Activated naive CD8-positive, alpha-beta T cell treated with anti-CD3 and anti-CD28 coated beads, Interleukin-2, amount 10 ng/mL, durations not matched to agents 7 days and 5 days (primary cell): ENCODE data around the gene KMT2D. TPM values are rescaled to one million over a fixed set of nuclear protein-coding genes. Genes with fewer than 3 reads are reported as not detected.

ENCODE experiments used
- ATAC-seq: fragments of 150-1000 bp; cut with Tn5 transposase; one replicate; pipeline ENCODE4 v1.10.0; 2021; ENCODE audit warnings: low read depth, moderate library complexity
- POLR2A ChIA-PET: fragments of 350-600 bp; sonication (Branson Sonifier 250); formaldehyde crosslinking; loops from one replicate; lab custom pipeline; 2021; ENCODE audit warnings: antibody characterized with exemption; lab: Charles Lee
- DNase-seq: peaks from one replicate; pipeline ENCODE4 v3.0.0; 2021
- H3K27ac Mint-ChIP-seq: one replicate; pipeline ENCODE4 v1.8.0; 2022; ENCODE audit warnings: mild to moderate bottlenecking, mixed read lengths
- H3K27me3 Mint-ChIP-seq: one replicate; pipeline ENCODE4 v1.8.0; 2022; ENCODE audit warnings: mild to moderate bottlenecking, moderate library complexity, mixed read lengths
- H3K36me3 Mint-ChIP-seq: one replicate; pipeline ENCODE4 v1.8.0; 2021; ENCODE audit warnings: mild to moderate bottlenecking, mixed read lengths
- H3K4me1 Mint-ChIP-seq: one replicate; pipeline ENCODE4 v1.8.0; 2021; ENCODE audit warnings: mixed read lengths
- H3K4me3 Mint-ChIP-seq: one replicate; pipeline ENCODE4 v1.8.0; 2022; ENCODE audit warnings: mild to moderate bottlenecking, moderate library complexity, mixed read lengths
- H3K9me3 Mint-ChIP-seq: one replicate; pipeline ENCODE4 v1.8.0; 2021; ENCODE audit warnings: mixed read lengths
- total RNA-seq, 2 experiments: library from RNA; stranded (reverse); gene quantifications; one replicate each; pipeline ENCODE4 v1.2.3, GENCODE V29; 2021

Gene KMT2D
- total RNA-seq, 2 experiments from 2014 or later, result 123 to 129 TPM

GRCh38 chr12:49036029-49036428 is 24.6 kb downstream of the KMT2D start:
- ATAC-seq (no peak), DNase-seq (no peak)
- Mint-ChIP-seq H3K4me3 (no peak overlapping the region), H3K4me1 (no peaks in the 10 kb centered on the region), H3K27ac (no peak overlapping the region), H3K9me3 (no peaks in the 10 kb centered on the region), H3K27me3 (no peaks in the 10 kb centered on the region), H3K36me3 (peaks cover 12% of the 10 kb centered on the region)
- POLR2A ChIA-PET, result no interaction called here

- H3K36me3 Mint-ChIP-seq, result peaks cover 11% of the 10 kb centered on the region
Measured at GRCh38 chr12:49034286-49034622, 26.3 kb downstream of the KMT2D start.

DNA sequence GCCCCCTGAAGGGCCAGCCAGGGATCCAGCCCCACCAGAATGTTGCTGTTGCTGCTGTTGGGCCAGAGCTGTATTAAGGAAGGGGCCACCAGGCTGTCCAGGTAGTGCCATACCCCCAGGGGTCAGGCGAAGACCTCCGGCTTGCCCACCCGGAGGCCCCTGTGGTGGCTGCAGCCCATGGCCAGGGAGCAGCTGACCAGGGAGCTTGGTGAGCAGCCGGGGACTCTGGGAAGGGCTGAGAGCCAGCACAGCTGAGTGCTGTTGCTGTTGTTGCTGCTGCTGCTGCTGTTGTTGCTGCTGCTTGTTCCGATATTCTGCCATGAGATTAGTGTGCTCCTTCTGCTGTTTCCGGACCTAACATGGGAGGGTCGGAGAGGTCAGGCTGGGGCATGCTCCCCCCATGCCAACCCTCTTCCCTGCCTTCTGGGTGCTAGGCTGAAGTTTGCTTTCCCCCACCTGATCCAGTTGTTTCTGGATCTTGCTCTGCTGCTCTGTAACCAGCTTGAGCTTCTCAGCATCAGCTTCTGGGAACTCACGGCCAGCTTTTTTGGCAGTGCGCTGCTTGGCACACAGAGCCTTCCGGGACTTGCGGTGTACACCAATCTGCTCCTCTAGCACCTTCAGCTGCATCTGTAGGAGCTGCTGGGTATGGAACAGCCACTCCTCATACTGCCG is 26.8 kb downstream of the KMT2D start:
- Mint-ChIP-seq H3K27me3 (no peaks in the 10 kb centered on the region), H3K4me1 (no peaks in the 10 kb centered on the region), H3K4me3 (no peak overlapping the region), H3K27ac (no peak overlapping the region), H3K36me3 (peaks cover 9% of the 10 kb centered on the region), H3K9me3 (no peaks in the 10 kb centered on the region)
- POLR2A ChIA-PET, result interaction anchor here (0.8 kb wide), 1 partner anchor 11 kb away, joined by 4 read pairs; no protein-coding TSS in a partner anchor
- DNase-seq, result no peak
- no peak for ATAC-seq

More at GRCh38 chr12:49034286-49034622, 26.3 kb downstream of the KMT2D start:
- no peak for ATAC-seq
- Mint-ChIP-seq H3K4me3 (no peak overlapping the region), H3K4me1 (no peaks in the 10 kb centered on the region), H3K9me3 (no peaks in the 10 kb centered on the region), H3K27ac (no peak overlapping the region), H3K27me3 (no peaks in the 10 kb centered on the region)
- POLR2A ChIA-PET, result no interaction called here
- DNase-seq, result no peak

- no peak overlapping the region for H3K4me3 Mint-ChIP-seq
- H3K27me3 Mint-ChIP-seq, result no peaks in the 10 kb centered on the region
- H3K9me3 Mint-ChIP-seq, result no peaks in the 10 kb centered on the region
- no peak overlapping the region for H3K27ac Mint-ChIP-seq
- DNase-seq (peak; percentile 28), ATAC-seq (no peak)
- POLR2A ChIA-PET, result interaction anchor here (0.8 kb wide), 1 partner anchor 12 kb away, joined by 4 read pairs; no protein-coding TSS in a partner anchor
- peaks cover 8% of the 10 kb centered on the region for H3K36me3 Mint-ChIP-seq
- H3K4me1 Mint-ChIP-seq, result no peaks in the 10 kb centered on the region
Measured at GRCh38 chr12:49032679-49033447, 27.7 kb downstream of the KMT2D start.

DNA sequence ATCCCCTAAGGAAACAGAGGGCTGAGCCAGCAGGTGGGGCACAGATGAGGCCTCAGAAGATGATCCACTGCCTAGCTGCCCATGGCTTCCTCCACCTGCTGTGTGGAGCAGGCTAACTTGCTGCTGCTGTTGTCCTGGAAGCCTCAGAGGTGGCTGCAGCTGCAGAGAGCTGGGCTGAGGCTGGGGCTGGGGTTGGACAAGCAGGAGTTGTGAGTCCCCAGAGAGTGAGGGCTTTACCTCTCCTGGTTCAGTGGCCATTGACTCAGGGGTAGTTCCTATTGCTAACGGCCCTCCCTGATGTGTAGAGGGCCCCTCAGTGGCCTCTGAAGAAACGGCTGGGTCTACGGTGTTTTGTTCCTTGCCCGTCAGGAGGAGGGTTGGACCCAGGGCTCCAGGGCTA is 28.3 kb downstream of the KMT2D start:
- H3K4me3 Mint-ChIP-seq, result no peak overlapping the region
- peak; percentile 7 for ATAC-seq
- no peaks in the 10 kb centered on the region for H3K27me3 Mint-ChIP-seq
- no peaks in the 10 kb centered on the region for H3K4me1 Mint-ChIP-seq
- DNase-seq, result no peak
- no peak overlapping the region for H3K27ac Mint-ChIP-seq
- POLR2A ChIA-PET, result interaction anchor here (1.2 kb wide), 1 partner anchor 13 kb away, joined by 4 read pairs; no protein-coding TSS in a partner anchor
- H3K9me3 Mint-ChIP-seq, result no peaks in the 10 kb centered on the region
- H3K36me3 Mint-ChIP-seq, result peaks cover 9% of the 10 kb centered on the region

DNA sequence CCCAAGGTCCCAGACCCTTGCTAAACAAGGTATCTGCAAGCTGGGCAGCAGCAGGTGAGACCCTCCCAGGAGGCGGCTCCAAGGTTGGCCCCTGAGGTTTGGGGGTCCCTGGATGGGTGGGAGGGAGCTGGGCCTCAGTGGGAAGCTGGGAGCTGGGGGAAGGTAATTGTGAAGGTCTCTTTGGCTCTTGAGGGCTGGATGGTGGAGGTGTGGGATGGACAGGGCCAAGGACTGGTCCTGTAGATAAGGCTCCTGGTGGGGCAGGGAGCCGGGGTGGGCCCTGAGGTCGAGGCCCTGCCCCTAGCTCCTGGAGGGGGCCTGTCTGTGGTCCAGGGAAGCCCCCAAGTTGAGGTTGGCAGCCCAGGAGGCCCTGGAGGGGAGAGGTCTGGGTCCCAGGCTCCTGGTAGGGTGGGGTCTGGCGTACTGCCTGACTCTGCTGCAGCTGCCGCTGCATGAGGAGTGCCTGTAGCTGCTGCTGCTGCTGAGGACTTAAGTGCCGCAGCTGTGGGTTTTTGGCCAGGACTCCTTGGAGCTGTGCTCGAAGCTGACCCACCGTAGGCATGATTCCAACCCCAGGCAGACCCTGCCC is 28.9 kb downstream of the KMT2D start:
- Mint-ChIP-seq H3K36me3 (peaks cover 8% of the 10 kb centered on the region), H3K4me3 (no peak overlapping the region), H3K4me1 (no peaks in the 10 kb centered on the region), H3K27me3 (no peaks in the 10 kb centered on the region), H3K27ac (no peak overlapping the region), H3K9me3 (no peaks in the 10 kb centered on the region)
- no peak for DNase-seq
- POLR2A ChIA-PET, result interaction anchor here (1.2 to 1.3 kb wide), 2 partner anchors 12 kb away, joined by 3 to 4 read pairs; no protein-coding TSS in a partner anchor
- no peak for ATAC-seq

- H3K27me3 Mint-ChIP-seq, result no peaks in the 10 kb centered on the region
- no peak overlapping the region for H3K27ac Mint-ChIP-seq
- no peaks in the 10 kb centered on the region for H3K4me1 Mint-ChIP-seq
- ATAC-seq (no peak), DNase-seq (no peak)
- peaks cover 11% of the 10 kb centered on the region for H3K36me3 Mint-ChIP-seq
- H3K9me3 Mint-ChIP-seq, result no peaks in the 10 kb centered on the region
- H3K4me3 Mint-ChIP-seq, result no peak overlapping the region
- POLR2A ChIA-PET, result interaction anchor here (0.8 to 1.3 kb wide), 3 partner anchors 10 to 12 kb away, joined by 3 to 4 read pairs (median 4); no protein-coding TSS in a partner anchor
Measured at GRCh38 chr12:49030714-49031572, 29.7 kb downstream of the KMT2D start.

- POLR2A ChIA-PET, result interaction anchor here (0.8 to 1.3 kb wide), 2 partner anchors 9 to 26 kb away, joined by 3 to 4 read pairs; no protein-coding TSS in a partner anchor
- peaks cover 11% of the 10 kb centered on the region for H3K36me3 Mint-ChIP-seq
- ATAC-seq, result no peak
- H3K4me1 Mint-ChIP-seq, result no peaks in the 10 kb centered on the region
- H3K9me3 Mint-ChIP-seq, result no peaks in the 10 kb centered on the region
- no peak overlapping the region for H3K27ac Mint-ChIP-seq
- no peaks in the 10 kb centered on the region for H3K27me3 Mint-ChIP-seq
- no peak overlapping the region for H3K4me3 Mint-ChIP-seq
- no peak for DNase-seq
Measured at GRCh38 chr12:49030119-49030518, 30.5 kb downstream of the KMT2D start.

DNA sequence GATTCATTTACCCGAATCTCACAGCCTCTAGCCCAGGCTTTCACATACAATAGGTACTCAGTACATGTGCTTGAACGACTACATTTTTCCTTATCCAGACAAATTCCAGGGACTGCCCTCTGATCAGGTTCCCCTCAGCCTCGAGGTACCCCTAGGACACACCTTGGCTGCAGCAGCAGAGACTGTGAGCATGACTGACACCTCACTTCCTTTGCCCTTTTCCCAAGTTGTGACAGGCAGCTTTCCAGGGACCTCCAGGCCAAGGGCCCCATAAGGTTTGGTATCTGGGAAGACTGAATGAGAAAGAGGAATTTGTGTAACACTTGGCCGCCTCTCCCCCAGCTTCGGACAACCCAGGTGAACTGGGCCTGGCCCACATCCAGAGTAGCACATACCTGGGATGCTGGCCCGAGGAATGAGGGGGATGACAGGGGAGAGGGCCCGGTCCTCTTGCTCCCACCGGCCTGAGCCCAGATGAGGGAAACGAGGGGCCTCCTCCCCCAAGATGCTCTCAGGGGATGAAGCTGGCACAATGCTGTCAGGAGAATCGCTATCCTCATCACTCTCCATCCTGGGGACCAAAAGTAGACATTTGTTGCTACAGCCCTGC is 31.8 kb downstream of the KMT2D start:
- no peak for ATAC-seq
- no peaks in the 10 kb centered on the region for H3K4me1 Mint-ChIP-seq
- H3K9me3 Mint-ChIP-seq, result no peaks in the 10 kb centered on the region
- no peaks in the 10 kb centered on the region for H3K27me3 Mint-ChIP-seq
- POLR2A ChIA-PET, result interaction anchor here (0.8 to 1.3 kb wide), 2 partner anchors 9 to 27 kb away, joined by 3 read pairs; no protein-coding TSS in a partner anchor
- H3K4me3 Mint-ChIP-seq, result no peak overlapping the region
- no peak overlapping the region for H3K27ac Mint-ChIP-seq
- H3K36me3 Mint-ChIP-seq, result peaks cover 12% of the 10 kb centered on the region
- DNase-seq, result no peak

GRCh38 chr12:49027846-49028555 is 32.6 kb downstream of the KMT2D start:
- Mint-ChIP-seq H3K4me3 (no peak overlapping the region), H3K27ac (peak overlapping the region; percentile 50), H3K36me3 (peaks cover 12% of the 10 kb centered on the region), H3K27me3 (no peaks in the 10 kb centered on the region), H3K4me1 (no peaks in the 10 kb centered on the region), H3K9me3 (no peaks in the 10 kb centered on the region)
- POLR2A ChIA-PET, result interaction anchor here (0.8 kb wide), 1 partner anchor 10 kb away, joined by 3 read pairs; no protein-coding TSS in a partner anchor
- ATAC-seq, result no peak
- DNase-seq, result no peak

DNA sequence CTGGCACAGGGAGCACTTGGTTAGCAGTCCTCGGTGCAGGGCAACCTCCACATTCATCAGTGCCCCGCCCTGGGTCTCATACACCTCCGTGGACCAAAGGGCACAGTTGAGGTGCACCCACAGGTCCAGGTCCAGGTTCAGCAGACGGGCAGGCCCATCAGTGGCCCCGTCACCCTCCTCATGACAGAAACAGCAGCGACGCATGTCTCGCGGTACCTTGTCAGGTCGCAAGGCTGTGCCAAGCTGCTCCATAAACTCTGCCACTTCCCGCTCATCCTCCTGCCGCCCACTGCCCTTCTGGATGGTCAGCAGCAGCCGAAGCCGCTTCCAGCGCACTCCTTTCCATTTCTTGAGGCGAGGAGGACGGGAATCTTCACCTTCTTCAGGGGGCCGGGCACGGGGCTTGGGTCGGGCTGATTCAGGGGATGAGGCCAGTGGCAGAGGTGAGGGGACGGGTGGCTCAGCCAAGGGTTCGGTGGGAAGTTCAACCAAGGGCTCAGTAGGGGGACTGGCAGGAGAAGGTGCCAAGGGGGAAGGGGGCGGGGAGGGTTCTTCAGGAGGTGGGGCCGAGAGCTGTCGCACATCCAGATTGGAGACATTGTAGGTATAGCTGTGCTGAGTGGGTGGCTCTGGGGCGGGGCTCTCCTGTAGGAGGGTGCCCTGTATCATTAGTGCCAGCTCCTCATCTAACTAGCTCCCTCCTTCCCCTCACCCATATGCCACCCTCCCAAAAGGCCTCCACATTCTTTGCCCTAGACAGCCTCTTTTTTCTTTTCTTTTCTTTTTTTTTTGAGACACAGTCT is 33.7 kb downstream of the KMT2D start:
- Mint-ChIP-seq H3K27ac (no peak overlapping the region), H3K4me3 (no peak overlapping the region), H3K4me1 (no peaks in the 10 kb centered on the region), H3K9me3 (no peaks in the 10 kb centered on the region), H3K36me3 (peaks cover 17% of the 10 kb centered on the region), H3K27me3 (no peaks in the 10 kb centered on the region)
- DNase-seq (no peak), ATAC-seq (no peak)
- POLR2A ChIA-PET, result no interaction called here
